ENCODE results near the gene SPACDR.

- no peak for TF ChIP-seq CTCF (IDR thresholded peaks at IDR 0.05; ENCODE audit: insufficient read depth, low read length)
- TF ChIP-seq POLR2AphosphoS5 (IDR thresholded peaks at IDR 0.05; ENCODE audit: low read depth) = no peak
- TF ChIP-seq REST (IDR thresholded peaks at IDR 0.05; ENCODE audit: insufficient replicate concordance, low read depth) = no peak
These were observed 53.0 kb downstream of the SPACDR start for GRCh38 chr7:100411101-100411500.
